Neural progenitor cell (in vitro differentiated cells): ENCODE results near the gene EEF1A1. TPM values are rescaled to one million over a fixed set of nuclear protein-coding genes. Genes with fewer than 3 reads are reported as not detected.

Experiments used
- DNase-seq: peaks from one replicate; pipeline ENCODE4 v3.0.0-alpha.2; 2016; ENCODE audit warnings: low spot score
- H2AFZ ChIP-seq: fragments of 200-600 bp; sonication (generic); replicated peaks from 2 replicates; pipeline ENCODE4 v1.6.1; 2016; ENCODE audit warnings: antibody characterized with exemption
- H3F3A ChIP-seq: fragments of 200-600 bp; sonication (generic); 2 replicates; pipeline ENCODE4 v1.6.1; 2016; ENCODE audit warnings: antibody characterized with exemption, low read depth
- H3K27ac ChIP-seq: fragments of 200-600 bp; sonication (generic); 2 replicates; pipeline ENCODE4 v1.5.1; 2016; ENCODE audit warnings: mild to moderate bottlenecking
- H3K27me3 ChIP-seq: fragments of 200-600 bp; sonication (generic); 2 replicates; pipeline ENCODE4 v1.6.1; 2016; ENCODE audit warnings: mild to moderate bottlenecking, moderate library complexity
- H3K36me3 ChIP-seq: fragments of 200-600 bp; sonication (generic); 2 replicates; pipeline ENCODE4 v1.5.1; 2016
- H3K4me1 ChIP-seq: fragments of 200-600 bp; sonication (generic); 2 replicates; pipeline ENCODE4 v1.6.1; 2016; ENCODE audit warnings: mixed run types
- H3K4me2 ChIP-seq: fragments of 200-600 bp; sonication (generic); 2 replicates; pipeline ENCODE4 v1.6.1; 2016
- H3K4me3 ChIP-seq: fragments of 200-600 bp; sonication (generic); 2 replicates; pipeline ENCODE4 v1.5.1; 2016
- H3K79me2 ChIP-seq: fragments of 200-600 bp; sonication (generic); 2 replicates; pipeline ENCODE4 v1.6.1; 2016; ENCODE audit warnings: low read depth
- H3K9ac ChIP-seq: fragments of 200-600 bp; sonication (generic); 2 replicates; pipeline ENCODE4 v1.6.1; 2016
- H3K9me3 ChIP-seq: fragments of 200-600 bp; sonication (generic); 2 replicates; pipeline ENCODE4 v1.5.1; 2016; ENCODE audit warnings: low read depth
- H4K20me1 ChIP-seq: fragments of 200-600 bp; sonication (generic); 2 replicates; pipeline ENCODE4 v1.6.1; 2016; ENCODE audit warnings: low read depth
- H3K27ac Mint-ChIP-seq: 3 replicates; pipeline ENCODE4 v1.8.0; 2021; ENCODE audit warnings: mixed read lengths
- H3K27me3 Mint-ChIP-seq: 2 replicates; pipeline ENCODE4 v1.8.0; 2022; ENCODE audit warnings: low read depth, mild to moderate bottlenecking, inconsistent platforms, moderate library complexity, mixed read lengths; ENCODE audit not compliant: insufficient read depth
- H3K36me3 Mint-ChIP-seq: 3 replicates; pipeline ENCODE4 v1.8.0; 2021; ENCODE audit warnings: mixed read lengths
- H3K4me1 Mint-ChIP-seq: 3 replicates; pipeline ENCODE4 v1.8.0; 2021; ENCODE audit warnings: mixed read lengths
- H3K4me3 Mint-ChIP-seq: 3 replicates; pipeline ENCODE4 v1.8.0; 2021; ENCODE audit warnings: mild to moderate bottlenecking, moderate library complexity, mixed read lengths
- H3K9me3 Mint-ChIP-seq: 3 replicates; pipeline ENCODE4 v1.8.0; 2020; ENCODE audit warnings: mixed read lengths
- EZH2 ChIP-seq: fragments of 200-600 bp; sonication (generic); IDR thresholded peaks from 2 replicates; pipeline ENCODE4 v1.6.1; 2017; ENCODE audit warnings: antibody characterized with exemption, mild to moderate bottlenecking, moderate library complexity
- EZH2phosphoT487 ChIP-seq: fragments of 200-600 bp; sonication (generic); IDR thresholded peaks from 2 replicates; pipeline ENCODE4 v1.6.1; 2017; ENCODE audit warnings: antibody characterized with exemption
- small RNA-seq: library from RNA; depleted of rRNA; stranded (forward); fragments of <200 nt; gene quantifications from one replicate; pipeline ENCODE3, GENCODE V24; 2015
- total RNA-seq: library from RNA; depleted of rRNA; stranded (reverse); fragments of >200 nt; gene quantifications from 2 replicates; pipeline ENCODE4 v1.2.3, GENCODE V29; 2015; ENCODE audit warnings: low replicate concordance
- TF ChIP-seq, protein P1 (sequence below): fragments of 200-600 bp; sonication (generic); IDR thresholded peaks from 2 replicates; pipeline ENCODE4 v1.5.1; 2017; ENCODE audit warnings: antibody characterized with exemption, mild to moderate bottlenecking

EEF1A1 gene
- total RNA-seq, 1 donor from 2014 or later: 19,891 TPM

DNA sequence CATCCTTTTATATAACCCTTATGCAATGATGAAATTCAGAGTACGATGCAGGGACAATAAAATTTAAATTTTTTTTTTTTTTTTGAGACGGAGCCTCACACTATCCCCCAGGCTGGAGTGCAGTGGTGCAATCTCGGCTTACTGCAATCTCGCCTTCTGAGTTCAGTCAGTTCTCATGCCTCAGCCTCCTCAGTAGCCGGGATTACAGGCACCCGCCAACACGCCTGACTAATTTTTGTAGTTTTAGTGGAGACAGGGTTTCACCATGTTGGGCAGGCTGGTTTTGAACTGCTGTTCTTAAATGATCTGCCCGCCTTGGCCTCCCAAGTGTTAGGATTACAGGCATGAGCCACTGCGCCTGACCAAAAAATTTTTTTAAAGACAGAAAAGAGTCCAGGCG, 44.1 kb downstream of the EEF1A1 start:
- Histone ChIP-seq H3K27ac (no peak overlapping the region), H3K36me3 (peaks cover 8% of the 10 kb centered on the region), H3K79me2 (no peaks in the 10 kb centered on the region), H3K4me1 (no peaks in the 10 kb centered on the region), H3K4me3 (no peak overlapping the region), H3K4me2 (no peak overlapping the region), H3K9ac (no peak overlapping the region), H3K27me3 (no peaks in the 10 kb centered on the region), H4K20me1 (no peaks in the 10 kb centered on the region), H2AFZ (no peak overlapping the region), H3K9me3 (no peaks in the 10 kb centered on the region), H3F3A (no peaks in the 10 kb centered on the region)
- Mint-ChIP-seq H3K27me3 (no peaks in the 10 kb centered on the region), H3K36me3 (peaks cover 24% of the 10 kb centered on the region), H3K9me3 (no peaks in the 10 kb centered on the region), H3K27ac (no peak overlapping the region), H3K4me1 (no peaks in the 10 kb centered on the region), H3K4me3 (no peak overlapping the region)
- TF ChIP-seq EZH2 (no peak), EZH2phosphoT487 (no peak)
- TF ChIP-seq, protein P1, sequence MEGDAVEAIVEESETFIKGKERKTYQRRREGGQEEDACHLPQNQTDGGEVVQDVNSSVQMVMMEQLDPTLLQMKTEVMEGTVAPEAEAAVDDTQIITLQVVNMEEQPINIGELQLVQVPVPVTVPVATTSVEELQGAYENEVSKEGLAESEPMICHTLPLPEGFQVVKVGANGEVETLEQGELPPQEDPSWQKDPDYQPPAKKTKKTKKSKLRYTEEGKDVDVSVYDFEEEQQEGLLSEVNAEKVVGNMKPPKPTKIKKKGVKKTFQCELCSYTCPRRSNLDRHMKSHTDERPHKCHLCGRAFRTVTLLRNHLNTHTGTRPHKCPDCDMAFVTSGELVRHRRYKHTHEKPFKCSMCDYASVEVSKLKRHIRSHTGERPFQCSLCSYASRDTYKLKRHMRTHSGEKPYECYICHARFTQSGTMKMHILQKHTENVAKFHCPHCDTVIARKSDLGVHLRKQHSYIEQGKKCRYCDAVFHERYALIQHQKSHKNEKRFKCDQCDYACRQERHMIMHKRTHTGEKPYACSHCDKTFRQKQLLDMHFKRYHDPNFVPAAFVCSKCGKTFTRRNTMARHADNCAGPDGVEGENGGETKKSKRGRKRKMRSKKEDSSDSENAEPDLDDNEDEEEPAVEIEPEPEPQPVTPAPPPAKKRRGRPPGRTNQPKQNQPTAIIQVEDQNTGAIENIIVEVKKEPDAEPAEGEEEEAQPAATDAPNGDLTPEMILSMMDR: no peak
- DNase-seq: no peak

DNA sequence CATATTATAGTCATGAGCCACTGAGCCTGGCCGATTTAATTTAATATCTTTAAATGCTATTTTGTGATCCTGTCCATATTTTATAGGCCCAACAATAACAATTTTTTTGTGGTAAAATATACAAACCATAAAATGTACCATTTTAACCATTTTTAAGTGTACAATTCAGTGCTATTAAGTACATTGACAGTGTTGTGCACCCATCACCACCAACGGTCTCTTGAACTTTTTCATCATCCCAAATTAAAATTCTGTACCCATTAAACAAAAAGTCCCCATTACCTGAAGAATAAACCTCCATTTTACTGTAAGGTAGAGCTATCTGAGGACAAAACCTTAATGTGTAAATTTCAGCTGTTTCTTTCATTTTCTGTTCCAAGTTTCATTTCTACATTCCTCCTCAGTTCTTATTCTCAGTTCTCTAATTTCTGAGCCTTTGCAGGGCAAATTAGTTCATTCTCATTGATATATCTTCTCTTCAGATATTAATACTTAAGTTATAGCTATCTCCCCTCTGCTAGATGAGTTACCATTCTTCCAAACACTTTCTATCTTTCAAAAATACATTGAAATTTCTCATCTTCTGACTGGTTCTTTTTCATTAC, 49.0 kb downstream of the EEF1A1 start:
- no peak overlapping the region for H3K4me3 Mint-ChIP-seq
- DNase-seq: no peak
- no peaks in the 10 kb centered on the region for H4K20me1 ChIP-seq

More for the DNA sequence above, 49.0 kb downstream of the EEF1A1 start:
- Mint-ChIP-seq H3K27me3 (peaks cover 3% of the 10 kb centered on the region), H3K27ac (no peak overlapping the region), H3K36me3 (peaks cover 11% of the 10 kb centered on the region), H3K4me1 (no peaks in the 10 kb centered on the region), H3K9me3 (no peaks in the 10 kb centered on the region)
- Histone ChIP-seq H3F3A (no peaks in the 10 kb centered on the region), H3K79me2 (no peaks in the 10 kb centered on the region), H3K4me3 (no peak overlapping the region), H3K9me3 (no peaks in the 10 kb centered on the region), H2AFZ (no peak overlapping the region), H3K9ac (no peak overlapping the region), H3K4me1 (no peaks in the 10 kb centered on the region), H3K27ac (no peak overlapping the region), H3K36me3 (no peaks in the 10 kb centered on the region), H3K27me3 (no peaks in the 10 kb centered on the region), H3K4me2 (no peak overlapping the region)
- no peak for TF ChIP-seq EZH2phosphoT487
- TF ChIP-seq, protein P1: no peak
- no peak for TF ChIP-seq EZH2

Small RNA genes within 50 kb of the gene (small RNA-seq; reads per million reads assigned to genes)
- not detected for gene AL603910.2
- not detected for gene RN7SL827P

Other genes with a start within 250 kb of the EEF1A1 start
- gene DPPA5, start 166.8 kb downstream of the EEF1A1 start, total RNA-seq: not detected in 2 replicates
- not detected in 2 replicates for gene KHDC3L, start 158.4 kb downstream of the EEF1A1 start, total RNA-seq
- not detected in 2 replicates for gene OOEP, start 151.1 kb downstream of the EEF1A1 start, total RNA-seq
- gene DDX43, start 126.2 kb downstream of the EEF1A1 start, total RNA-seq: not detected in 2 replicates
- 0.62 and 0.90 TPM in 2 replicates for gene CGAS, start 68.7 kb downstream of the EEF1A1 start, total RNA-seq
- 28.6 and 40.0 TPM in 2 replicates for gene MTO1, start 59.3 kb downstream of the EEF1A1 start, total RNA-seq
- 13.1 and 13.7 TPM in 2 replicates for gene SLC17A5, start 133.0 kb upstream of the EEF1A1 start, total RNA-seq
- 1.2 and 1.3 TPM in 2 replicates for gene CD109, start 175.2 kb upstream of the EEF1A1 start, total RNA-seq